WERI-Rb-1 (cell line): ENCODE results near the gene ST6GALNAC3.
A peak's percentile ranks its signal among the peaks of the same experiment; 100 is the strongest.

Source experiments
- DNase-seq: peaks from one replicate; pipeline ENCODE4 v3.0.0-alpha.2; 2020
- H3K27ac ChIP-seq: fragments of 250-450 bp; sonication (Bioruptor Pico); 2 replicates; pipeline ENCODE4 v1.5.1; 2020; ENCODE audit warnings: mild to moderate bottlenecking, moderate library complexity
- H3K27me3 ChIP-seq: fragments of 250-450 bp; sonication (Bioruptor Pico); 2 replicates; pipeline ENCODE4 v1.5.1; 2021; ENCODE audit warnings: mild to moderate bottlenecking, low read depth, moderate library complexity; ENCODE audit not compliant: insufficient read depth, severe bottlenecking
- H3K36me3 ChIP-seq: fragments of 250-450 bp; sonication (Bioruptor Pico); 2 replicates; pipeline ENCODE4 v1.5.1; 2020; ENCODE audit warnings: mild to moderate bottlenecking, moderate library complexity
- H3K4me3 ChIP-seq: 2 replicates; pipeline ENCODE4 v1.5.1; 2011; ENCODE audit warnings: low read depth, mild to moderate bottlenecking, control low read depth, low read length
- H3K9me3 ChIP-seq: fragments of 250-450 bp; sonication (Bioruptor Pico); 2 replicates; pipeline ENCODE4 v1.5.1; 2021; ENCODE audit warnings: mild to moderate bottlenecking, moderate library complexity; ENCODE audit not compliant: severe bottlenecking
- CTCF ChIP-seq: IDR thresholded peaks from 2 replicates; pipeline ENCODE4 v1.5.1; 2011; ENCODE audit warnings: low read depth, mild to moderate bottlenecking, control low read depth, inconsistent platforms, low read length

ST6GALNAC3 gene

GRCh38 chr1:76267631-76268030, 193.1 kb downstream of the ST6GALNAC3 start:
- Histone ChIP-seq H3K27ac (no peak overlapping the region), H3K4me3 (no peak overlapping the region), H3K36me3 (no peaks in the 10 kb centered on the region), H3K9me3 (no peaks in the 10 kb centered on the region), H3K27me3 (no peaks in the 10 kb centered on the region)
- no peak for DNase-seq
- TF ChIP-seq CTCF, result no peak

DNA sequence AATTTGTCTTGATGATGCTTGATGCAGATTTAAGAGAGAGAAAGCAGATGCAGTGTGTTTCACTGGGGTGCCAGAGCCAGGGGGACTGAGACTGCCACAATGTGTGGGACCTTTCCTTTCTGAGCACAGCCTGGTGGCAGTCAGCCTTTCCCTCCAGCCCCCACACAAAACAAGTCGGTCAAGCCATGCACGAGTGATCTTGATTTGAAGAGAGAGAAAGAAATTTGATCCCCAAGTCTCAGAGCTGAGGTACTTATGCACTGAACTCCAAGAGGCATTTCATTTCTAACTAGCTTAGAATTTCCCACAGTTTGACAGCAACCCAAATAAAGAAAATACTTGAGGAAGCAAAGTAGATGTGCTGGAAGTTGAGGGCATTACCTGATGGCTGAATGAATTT, 193.8 kb downstream of the ST6GALNAC3 start:
- Histone ChIP-seq H3K27ac (no peak overlapping the region), H3K36me3 (no peaks in the 10 kb centered on the region), H3K9me3 (no peaks in the 10 kb centered on the region), H3K27me3 (no peaks in the 10 kb centered on the region), H3K4me3 (no peak overlapping the region)
- no peak for DNase-seq
- TF ChIP-seq CTCF, result no peak

- no peak overlapping the region for H3K27ac ChIP-seq
- DNase-seq, result no peak
- no peak for TF ChIP-seq CTCF
- H3K27me3 ChIP-seq, result no peaks in the 10 kb centered on the region
- H3K4me3 ChIP-seq, result no peak overlapping the region
- H3K36me3 ChIP-seq, result no peaks in the 10 kb centered on the region
- no peaks in the 10 kb centered on the region for H3K9me3 ChIP-seq
Measured at GRCh38 chr1:76269155-76269554, 194.6 kb downstream of the ST6GALNAC3 start.

GRCh38 chr1:76274302-76274701, 199.8 kb downstream of the ST6GALNAC3 start:
- no peak for TF ChIP-seq CTCF
- H3K4me3 ChIP-seq, result no peak overlapping the region
- DNase-seq, result no peak
- H3K27me3 ChIP-seq, result no peaks in the 10 kb centered on the region
- H3K9me3 ChIP-seq, result no peaks in the 10 kb centered on the region
- no peak overlapping the region for H3K27ac ChIP-seq
- H3K36me3 ChIP-seq, result no peaks in the 10 kb centered on the region

- Histone ChIP-seq H3K36me3 (no peaks in the 10 kb centered on the region), H3K9me3 (no peaks in the 10 kb centered on the region), H3K27me3 (no peaks in the 10 kb centered on the region), H3K27ac (no peak overlapping the region), H3K4me3 (no peak overlapping the region)
- no peak for DNase-seq
- TF ChIP-seq CTCF, result no peak
Measured at GRCh38 chr1:76274718-76275117, 200.2 kb downstream of the ST6GALNAC3 start.

DNA sequence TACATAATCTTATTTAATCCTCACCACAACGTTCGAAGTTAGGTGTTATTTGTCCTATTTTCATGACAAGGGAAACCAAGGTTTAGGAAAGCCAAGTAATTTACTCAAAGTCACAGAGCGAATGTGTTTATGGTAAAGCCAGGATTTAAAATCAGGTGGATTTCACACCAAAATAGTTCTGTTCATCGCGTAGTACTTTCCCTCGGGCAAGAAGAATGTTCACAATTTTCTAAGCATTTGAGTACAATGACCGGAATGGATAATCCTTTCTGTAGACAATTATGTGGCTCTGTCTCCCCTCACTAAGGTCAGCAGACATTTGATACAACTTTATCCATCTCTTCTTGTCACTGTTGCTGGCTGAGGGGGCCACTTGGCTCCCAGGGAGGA, 204.2 kb downstream of the ST6GALNAC3 start:
- Histone ChIP-seq H3K27me3 (no peaks in the 10 kb centered on the region), H3K9me3 (no peaks in the 10 kb centered on the region), H3K36me3 (no peaks in the 10 kb centered on the region), H3K4me3 (peak overlapping the region; percentile 51), H3K27ac (peak overlapping the region; percentile 79)
- no peak for TF ChIP-seq CTCF
- no peak for DNase-seq
